PC-9 (cell line): ENCODE data around the gene ROM1.
"Not testable (repeated sequence)": the region's sequence is repeated elsewhere in the genome, so short reads cannot be mapped to it uniquely, and the experiment has no call there.

Source experiments
- EZH2 ChIP-seq: fragments of 200-600 bp; sonication (generic); IDR thresholded peaks from 2 replicates; pipeline ENCODE4 v1.8.0; 2017; ENCODE audit warnings: antibody characterized with exemption, low read depth
- TF ChIP-seq, protein P1 (sequence below): fragments of 200-600 bp; sonication (generic); conservative IDR thresholded peaks from 2 replicates; pipeline ENCODE4 v1.6.1; 2017; ENCODE audit warnings: mixed run types, antibody characterized with exemption, mild to moderate bottlenecking, moderate library complexity

GRCh38 chr11:62616957-62617356, 3.9 kb downstream of the ROM1 start:
- TF ChIP-seq, protein P1, sequence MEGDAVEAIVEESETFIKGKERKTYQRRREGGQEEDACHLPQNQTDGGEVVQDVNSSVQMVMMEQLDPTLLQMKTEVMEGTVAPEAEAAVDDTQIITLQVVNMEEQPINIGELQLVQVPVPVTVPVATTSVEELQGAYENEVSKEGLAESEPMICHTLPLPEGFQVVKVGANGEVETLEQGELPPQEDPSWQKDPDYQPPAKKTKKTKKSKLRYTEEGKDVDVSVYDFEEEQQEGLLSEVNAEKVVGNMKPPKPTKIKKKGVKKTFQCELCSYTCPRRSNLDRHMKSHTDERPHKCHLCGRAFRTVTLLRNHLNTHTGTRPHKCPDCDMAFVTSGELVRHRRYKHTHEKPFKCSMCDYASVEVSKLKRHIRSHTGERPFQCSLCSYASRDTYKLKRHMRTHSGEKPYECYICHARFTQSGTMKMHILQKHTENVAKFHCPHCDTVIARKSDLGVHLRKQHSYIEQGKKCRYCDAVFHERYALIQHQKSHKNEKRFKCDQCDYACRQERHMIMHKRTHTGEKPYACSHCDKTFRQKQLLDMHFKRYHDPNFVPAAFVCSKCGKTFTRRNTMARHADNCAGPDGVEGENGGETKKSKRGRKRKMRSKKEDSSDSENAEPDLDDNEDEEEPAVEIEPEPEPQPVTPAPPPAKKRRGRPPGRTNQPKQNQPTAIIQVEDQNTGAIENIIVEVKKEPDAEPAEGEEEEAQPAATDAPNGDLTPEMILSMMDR, result not testable (repeated sequence)
- TF ChIP-seq EZH2, result not testable (repeated sequence)
